IMR-90 (cell line): Measurements from ENCODE around the gene TMEM135. TPM values are rescaled to one million over a fixed set of nuclear protein-coding genes. Genes with fewer than 3 reads are reported as not detected.

Experiments
- ATAC-seq: fragments of 200-7000 bp; cut with Tn5 transposase; 2 replicates; pipeline ENCODE4 v1.9.1; 2020; ENCODE audit warnings: low read depth, mild to moderate bottlenecking, moderate library complexity
- BruUV-seq: library from RNA; stranded (reverse); fragments of 400-500 nt; replicated peaks from 2 replicates; lab custom pipeline; 2021; lab: Mats Ljungman, UMichigan
- CTCF ChIA-PET: fragments of 300-600 bp; formaldehyde crosslinking; extraction: SDS; loops from one replicate; lab custom pipeline; 2021; ENCODE audit warnings: antibody characterized with exemption; lab: Yijun Ruan, JAX
- POLR2A ChIA-PET: fragments of 300-600 bp; sonication (Branson Sonifier 250); formaldehyde crosslinking; loops from one replicate; lab custom pipeline; 2022; ENCODE audit warnings: antibody characterized with exemption; ENCODE audit not compliant: unreplicated experiment; lab: Charles Lee
- DNase-seq: peaks from one replicate; pipeline ENCODE4 v3.0.0; 2013
- H2AFZ ChIP-seq: replicated peaks from 2 replicates; pipeline ENCODE3; 2013; ENCODE audit warnings: low read length, mild to moderate bottlenecking; ENCODE audit not compliant: poor library complexity
- H2AK5ac ChIP-seq: 2 replicates; pipeline ENCODE4 v1.6.1; 2013; ENCODE audit warnings: low read depth, low read length, inconsistent platforms
- H2AK9ac ChIP-seq: replicated peaks from 2 replicates; pipeline ENCODE3; 2013; ENCODE audit warnings: mild to moderate bottlenecking, low read depth, low read length, moderate library complexity; ENCODE audit not compliant: poor library complexity
- H2BK120ac ChIP-seq: 2 replicates; pipeline ENCODE4 v1.6.1; 2013; ENCODE audit warnings: low read depth, low read length, inconsistent platforms
- H2BK15ac ChIP-seq: 3 replicates; pipeline ENCODE4 v1.6.1; 2013; ENCODE audit warnings: low read depth, low read length, inconsistent platforms
- H2BK20ac ChIP-seq: 2 replicates; pipeline ENCODE4 v1.6.1; 2013; ENCODE audit warnings: low read depth, mild to moderate bottlenecking, inconsistent platforms, low read length, moderate library complexity
- H2BK5ac ChIP-seq: 2 replicates; pipeline ENCODE4 v1.6.1; 2013; ENCODE audit warnings: mild to moderate bottlenecking, low read depth, low read length, inconsistent platforms; ENCODE audit not compliant: poor library complexity, severe bottlenecking
- H3K14ac ChIP-seq: replicated peaks from 2 replicates; pipeline ENCODE4 v1.6.1; 2013; ENCODE audit warnings: low read depth, low read length, inconsistent platforms
- H3K18ac ChIP-seq: 2 replicates; pipeline ENCODE4 v1.6.1; 2013; ENCODE audit warnings: low read depth, low read length, control low read depth
- H3K23ac ChIP-seq: 2 replicates; pipeline ENCODE4 v1.6.1; 2013; ENCODE audit warnings: low read depth, low read length, inconsistent platforms
- H3K27ac ChIP-seq: 2 replicates; pipeline ENCODE4 v1.5.1; 2013; ENCODE audit warnings: mild to moderate bottlenecking, control low read depth, low read length; ENCODE audit not compliant: insufficient read depth
- H3K27me3 ChIP-seq: 2 replicates; pipeline ENCODE4 v1.6.1; 2013; ENCODE audit warnings: low read length; ENCODE audit not compliant: control insufficient read depth, insufficient read depth
- H3K36me3 ChIP-seq: 2 replicates; pipeline ENCODE4 v1.6.1; 2013; ENCODE audit warnings: low read length, mixed read lengths; ENCODE audit not compliant: control insufficient read depth, insufficient read depth
- H3K4ac ChIP-seq: 2 replicates; pipeline ENCODE4 v1.6.1; 2013; ENCODE audit warnings: low read depth, low read length, inconsistent platforms
- H3K4me1 ChIP-seq: 2 replicates; pipeline ENCODE4 v1.6.1; 2013; ENCODE audit warnings: low read length, mixed read lengths; ENCODE audit not compliant: control insufficient read depth, insufficient read depth
- H3K4me2 ChIP-seq: 2 replicates; pipeline ENCODE4 v1.6.1; 2013; ENCODE audit warnings: low read depth, mild to moderate bottlenecking, control low read depth, low read length, moderate library complexity
- H3K4me3 ChIP-seq: 2 replicates; pipeline ENCODE4 v1.5.1; 2013; ENCODE audit warnings: low read depth, mild to moderate bottlenecking, control low read depth, low read length, moderate library complexity; ENCODE audit not compliant: insufficient read depth
- H3K56ac ChIP-seq: 2 replicates; pipeline ENCODE4 v1.6.1; 2013; ENCODE audit warnings: low read length, inconsistent platforms; ENCODE audit not compliant: insufficient read depth; ENCODE audit errors: extremely low read depth
- H3K79me1 ChIP-seq, 2 experiments: 2 replicates each; pipeline ENCODE4 v1.6.1; 2013; ENCODE audit warnings: low read length in 2 of 2, inconsistent platforms in 1 of 2, low read depth in 1 of 2
- H3K9ac ChIP-seq: 2 replicates; pipeline ENCODE4 v1.6.1; 2013; ENCODE audit warnings: low read depth, low read length, control low read depth
- H3K9me1 ChIP-seq: 2 replicates; pipeline ENCODE4 v1.6.1; 2013; ENCODE audit warnings: low read length, inconsistent platforms; ENCODE audit not compliant: insufficient read depth
- H3K9me3 ChIP-seq: 2 replicates; pipeline ENCODE4 v1.6.1; 2013; ENCODE audit warnings: low read length; ENCODE audit not compliant: control insufficient read depth, insufficient read depth
- H4K20me1 ChIP-seq: 2 replicates; pipeline ENCODE4 v1.6.1; 2013; ENCODE audit warnings: low read length, inconsistent platforms; ENCODE audit not compliant: insufficient read depth
- H4K5ac ChIP-seq: 2 replicates; pipeline ENCODE4 v1.6.1; 2013; ENCODE audit warnings: mild to moderate bottlenecking, low read depth, low read length, control low read depth
- H4K8ac ChIP-seq, 2 experiments: 2 replicates each; pipeline ENCODE4 v1.6.1; 2013; ENCODE audit warnings: low read depth in 2 of 2, low read length in 2 of 2, control low read depth in 1 of 2, inconsistent platforms in 1 of 2
- H4K91ac ChIP-seq: 2 replicates; pipeline ENCODE4 v1.6.1; 2013; ENCODE audit warnings: low read depth, low read length, inconsistent platforms; ENCODE audit not compliant: insufficient read depth
- CEBPB ChIP-seq: IDR thresholded peaks from 2 replicates; pipeline ENCODE4 v1.6.1; 2012; ENCODE audit warnings: low read depth, low read length, improper control_type of control experiment
- ELK1 ChIP-seq: fragments of 150-350 bp; IDR thresholded peaks from 2 replicates; pipeline ENCODE4 v1.6.1; 2016; ENCODE audit warnings: low read depth, mild to moderate bottlenecking, low read length, moderate library complexity, borderline replicate concordance
- FOS ChIP-seq: fragments of 150-350 bp; IDR thresholded peaks from 2 replicates; pipeline ENCODE4 v1.6.1; 2016; ENCODE audit warnings: low read depth, low read length
- POLR2A ChIP-seq: IDR thresholded peaks from 2 replicates; pipeline ENCODE4 v1.6.1; 2012; ENCODE audit warnings: mild to moderate bottlenecking, low read depth, low read length
- RFX5 ChIP-seq: IDR thresholded peaks from 2 replicates; pipeline ENCODE4 v1.8.0; 2012; ENCODE audit warnings: low read depth, mild to moderate bottlenecking, low read length, moderate library complexity
- SMC3 ChIP-seq: fragments of 150-350 bp; IDR thresholded peaks from 2 replicates; pipeline ENCODE4 v1.6.1; 2016; ENCODE audit warnings: low read depth, mild to moderate bottlenecking, antibody characterized with exemption, low read length, moderate library complexity
- WGBS, 2 experiments: methylation state at CpG; one replicate each; pipeline versions ENCODE4 v1.1.5 to v1.1.7; 2013; ENCODE audit warnings: missing lambda C conversion rate in 2 of 2; ENCODE audit not compliant: insufficient read length in 1 of 2; ENCODE audit errors: extremely low coverage in 2 of 2; 5-methylcytosine and 5-hydroxymethylcytosine counted together
- dilution Hi-C: fragments of 300-500 bp; cut with HindIII; formaldehyde crosslinking; loops from one replicate; pipeline ENCODE4 v1.14.3; 2018; ENCODE audit warnings: low sequenced_read_pairs; ENCODE audit not compliant: unreplicated experiment
- in situ Hi-C: fragments of 300-500 bp; cut with MboI; formaldehyde crosslinking; loops from 3 replicates; pipeline ENCODE4 v1.14.3; 2019; ENCODE audit warnings: low sequenced_read_pairs, inconsistent platforms, mixed read lengths
- intact Hi-C: fragments of 100-400 bp; cut with micrococcal nuclease; formaldehyde crosslinking; loops from 2 replicates; pipeline ENCODE4 v1.10.0; 2022
- polyA plus RNA-seq, 3 experiments: library from polyadenylated mRNA; depleted of rRNA; stranded (reverse); fragments of >200 nt; gene quantifications; 2 replicates each; pipeline ENCODE4 v1.2.3, GENCODE V29; 2012; ENCODE audit warnings: low replicate concordance in 1 of 3
- total RNA-seq: library from RNA; depleted of rRNA; stranded (reverse); fragments of >200 nt; gene quantifications from 2 replicates; pipeline ENCODE4 v1.2.3, GENCODE V29; 2012
- TF ChIP-seq, protein P1 (sequence below): conservative IDR thresholded peaks from 2 replicates; pipeline ENCODE4 v1.5.1; 2012; ENCODE audit warnings: mild to moderate bottlenecking, low read depth, low read length, improper control_type of control experiment

TMEM135 gene
- total and polyA plus RNA-seq, 2 of the 4 experiments (the other 2 are of a cell fraction), result 3.9 to 5.9 TPM

- H3K14ac ChIP-seq, result no peak overlapping the region
- WGBS, 2 experiments, result no CpG with 5 or more reads among the region's 3 CpGs
- H3K27me3 ChIP-seq, result no peaks in the 10 kb centered on the region
- in situ Hi-C loops (no loop called here), dilution Hi-C loops (no loop called here), intact Hi-C loops (no loop called here)
- H3K4ac ChIP-seq, result no peak overlapping the region
- H3K56ac ChIP-seq, result no peak overlapping the region
- no peak overlapping the region for H2BK15ac ChIP-seq
- no peaks in the 10 kb centered on the region for H3K36me3 ChIP-seq
- peaks cover 2% of the 10 kb centered on the region; the same call in 1 of the 2 replicates for H3K4me1 ChIP-seq
- no peaks in the 10 kb centered on the region for H3K9me1 ChIP-seq
- H2AK9ac ChIP-seq, result no peak overlapping the region
- H2AFZ ChIP-seq, result no peak overlapping the region
- TF ChIP-seq FOS (peak; percentile 33; the same call in 1 of the 2 replicates), CEBPB (no peak), ELK1 (no peak), SMC3 (no peak), RFX5 (no peak), POLR2A (no peak)
- TF ChIP-seq, protein P1, sequence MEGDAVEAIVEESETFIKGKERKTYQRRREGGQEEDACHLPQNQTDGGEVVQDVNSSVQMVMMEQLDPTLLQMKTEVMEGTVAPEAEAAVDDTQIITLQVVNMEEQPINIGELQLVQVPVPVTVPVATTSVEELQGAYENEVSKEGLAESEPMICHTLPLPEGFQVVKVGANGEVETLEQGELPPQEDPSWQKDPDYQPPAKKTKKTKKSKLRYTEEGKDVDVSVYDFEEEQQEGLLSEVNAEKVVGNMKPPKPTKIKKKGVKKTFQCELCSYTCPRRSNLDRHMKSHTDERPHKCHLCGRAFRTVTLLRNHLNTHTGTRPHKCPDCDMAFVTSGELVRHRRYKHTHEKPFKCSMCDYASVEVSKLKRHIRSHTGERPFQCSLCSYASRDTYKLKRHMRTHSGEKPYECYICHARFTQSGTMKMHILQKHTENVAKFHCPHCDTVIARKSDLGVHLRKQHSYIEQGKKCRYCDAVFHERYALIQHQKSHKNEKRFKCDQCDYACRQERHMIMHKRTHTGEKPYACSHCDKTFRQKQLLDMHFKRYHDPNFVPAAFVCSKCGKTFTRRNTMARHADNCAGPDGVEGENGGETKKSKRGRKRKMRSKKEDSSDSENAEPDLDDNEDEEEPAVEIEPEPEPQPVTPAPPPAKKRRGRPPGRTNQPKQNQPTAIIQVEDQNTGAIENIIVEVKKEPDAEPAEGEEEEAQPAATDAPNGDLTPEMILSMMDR, result no peak
- no peak overlapping the region for H4K8ac ChIP-seq
- no peak overlapping the region for H4K91ac ChIP-seq
- no peak overlapping the region for H4K5ac ChIP-seq
- DNase-seq (peak; percentile 63), ATAC-seq (peak; percentile 32; the same call in 1 of the 2 replicates)
- H2BK5ac ChIP-seq, result no peak overlapping the region
- no peak overlapping the region for H3K23ac ChIP-seq
- H4K20me1 ChIP-seq, result no peaks in the 10 kb centered on the region
- H2BK20ac ChIP-seq, result no peak overlapping the region
- H3K9ac ChIP-seq, result no peak overlapping the region
- H3K27ac ChIP-seq, result no peak overlapping the region
- no peak overlapping the region for H3K4me2 ChIP-seq
- ChIA-PET POLR2A (no interaction called here), CTCF (no interaction called here)
- H3K18ac ChIP-seq, result no peak overlapping the region
- H3K4me3 ChIP-seq, result no peak overlapping the region
- no peak overlapping the region for H2BK120ac ChIP-seq
- H2AK5ac ChIP-seq, result no peak overlapping the region
- 0 out of 2 replicates have a peak, but pooled peaks cover under 1% of the 10 kb centered on the region for H3K9me3 ChIP-seq
- peaks cover 0 to 3% of the 10 kb centered on the region in 2 experiments; a peak in 2 of 4 replicates for H3K79me1 ChIP-seq
- no TSS peak for BruUV-seq
Measured at GRCh38 chr11:87173185-87174039, 135.7 kb downstream of the TMEM135 start.
